NB4 (cell line): ENCODE measurements around the gene CELSR1.

ENCODE experiments used
- DNase-seq: peaks from one replicate; pipeline ENCODE4 v3.0.0; 2010; ENCODE audit warnings: low read depth
- H3K4me3 ChIP-seq: one replicate; pipeline ENCODE4 v1.5.1; 2011; ENCODE audit warnings: mild to moderate bottlenecking, low read depth, low read length, moderate library complexity
- CTCF ChIP-seq: IDR thresholded peaks from one replicate; pipeline ENCODE4 v1.5.1; 2012; ENCODE audit warnings: low read depth, low read length
- MAX ChIP-seq: IDR thresholded peaks from 2 replicates; pipeline ENCODE4 v1.6.1; 2011; ENCODE audit warnings: low read depth, low read length
- MYC ChIP-seq: IDR thresholded peaks from 2 replicates; pipeline ENCODE4 v1.6.1; 2011; ENCODE audit warnings: low read depth, low read length
- POLR2A ChIP-seq: IDR thresholded peaks from 2 replicates; pipeline ENCODE4 v1.6.1; 2011; ENCODE audit warnings: mild to moderate bottlenecking; ENCODE audit not compliant: insufficient read length; ENCODE audit errors: extremely low read depth

The CELSR1 gene

GRCh38 chr22:46380069-46380468 is 157.4 kb downstream of the CELSR1 start:
- no peak for TF ChIP-seq MAX
- no peak for TF ChIP-seq POLR2A
- no peak for TF ChIP-seq MYC
- TF ChIP-seq CTCF, result no peak
- DNase-seq, result no peak
- no peak overlapping the region for H3K4me3 ChIP-seq

- TF ChIP-seq POLR2A, result no peak
- TF ChIP-seq CTCF, result no peak
- TF ChIP-seq MYC, result no peak
- no peak for TF ChIP-seq MAX
- DNase-seq, result no peak
- no peak overlapping the region for H3K4me3 ChIP-seq
Measured at GRCh38 chr22:46379066-46379930, 158.1 kb downstream of the CELSR1 start.

GRCh38 chr22:46378426-46379065 is 158.9 kb downstream of the CELSR1 start:
- no peak for DNase-seq
- TF ChIP-seq CTCF (no peak), POLR2A (no peak)
- no peak overlapping the region for H3K4me3 ChIP-seq

- H3K4me3 ChIP-seq, result no peak overlapping the region
- TF ChIP-seq CTCF (no peak), MYC (no peak), MAX (no peak), POLR2A (no peak)
- DNase-seq, result no peak
Measured at GRCh38 chr22:46377525-46378425, 159.6 kb downstream of the CELSR1 start.

GRCh38 chr22:46376908-46377524 is 160.4 kb downstream of the CELSR1 start:
- DNase-seq, result no peak
- H3K4me3 ChIP-seq, result no peak overlapping the region
- TF ChIP-seq CTCF (no peak), MAX (no peak), MYC (no peak), POLR2A (no peak)
